Astrocyte of the spinal cord (primary cell): ENCODE data around the gene ABHD16A.
"Not testable (repeated sequence)": the region's sequence is repeated elsewhere in the genome, so short reads cannot be mapped to it uniquely, and the experiment has no call there.

Experiments
- DNase-seq: peaks from one replicate; pipeline ENCODE4 v3.0.0; 2011; ENCODE audit warnings: low read depth, low spot score
- H3K4me3 ChIP-seq: 2 replicates; pipeline ENCODE4 v1.5.1; 2011; ENCODE audit warnings: low read depth, mild to moderate bottlenecking, low read length, moderate library complexity
- CTCF ChIP-seq: IDR thresholded peaks from 2 replicates; pipeline ENCODE4 v1.5.1; 2012; ENCODE audit warnings: low read depth, mild to moderate bottlenecking, low read length, inconsistent platforms
- in situ Hi-C: cut with HindIII; loops from 2 replicates; pipeline ENCODE4 v1.10.0; 2017; ENCODE audit warnings: low sequenced_read_pairs

The ABHD16A gene

GRCh38 chr6:31713465-31713864 is 10.3 kb upstream of the ABHD16A start:
- TF ChIP-seq CTCF, result no peak
- in situ Hi-C loops, result no loop called here
- no peak for DNase-seq
- H3K4me3 ChIP-seq, result no peak overlapping the region

GRCh38 chr6:31712296-31712695 is 9.2 kb upstream of the ABHD16A start:
- no peak for DNase-seq
- no peak overlapping the region for H3K4me3 ChIP-seq
- in situ Hi-C loops, result no loop called here
- TF ChIP-seq CTCF, result no peak

GRCh38 chr6:31711233-31711632 is 8.1 kb upstream of the ABHD16A start:
- no peak for TF ChIP-seq CTCF
- in situ Hi-C loops, result no loop called here
- DNase-seq, result no peak
- H3K4me3 ChIP-seq, result no peak overlapping the region

GRCh38 chr6:31710523-31711219 is 7.5 kb upstream of the ABHD16A start:
- in situ Hi-C loops, result no loop called here
- DNase-seq, result no peak
- no peak overlapping the region for H3K4me3 ChIP-seq
- no peak for TF ChIP-seq CTCF

- DNase-seq, H3K4me3 ChIP-seq, in situ Hi-C loops: not testable (repeated sequence)
Measured at GRCh38 chr6:31709157-31709556, 6.0 kb upstream of the ABHD16A start.

GRCh38 chr6:31708224-31708623 is 5.1 kb upstream of the ABHD16A start:
- no peak overlapping the region for H3K4me3 ChIP-seq
- no peak for TF ChIP-seq CTCF
- no peak for DNase-seq
- in situ Hi-C loops, result no loop called here

GRCh38 chr6:31707701-31708100 is 4.6 kb upstream of the ABHD16A start:
- no peak for DNase-seq
- TF ChIP-seq CTCF, result no peak
- in situ Hi-C loops, result no loop called here
- no peak overlapping the region for H3K4me3 ChIP-seq
